Heart right ventricle (tissue), 16 donors: ENCODE measurements around the gene CUTA. TPM values are rescaled to one million over a fixed set of nuclear protein-coding genes. Genes with fewer than 3 reads are reported as not detected.

ENCODE experiments used
- ATAC-seq, 8 donors: fragments of 200-7000 bp; cut with Tn5 transposase; one replicate each; pipeline ENCODE4 v1.9.1; 2020; ENCODE audit warnings: mild to moderate bottlenecking in 8 of 8, moderate library complexity in 8 of 8, moderate number of reproducible peaks in 1 of 8
- DNase-seq, 2 donors: peaks; one replicate each; pipeline ENCODE4 v3.0.0-alpha.2; 2020
- H3K27ac ChIP-seq, 10 donors: fragments of 200-600 bp; sonication (generic) in 2 of 10; one replicate each; pipeline versions ENCODE4 v1.5.0 to v1.8.0; 2020 to 2022; ENCODE audit warnings: mild to moderate bottlenecking in 3 of 10
- H3K27me3 ChIP-seq, 7 donors: fragments of 200-600 bp; one replicate each; pipeline ENCODE4 v1.8.0; 2021 to 2022; ENCODE audit warnings: mild to moderate bottlenecking in 2 of 7
- H3K36me3 ChIP-seq, 9 donors: fragments of 200-600 bp; sonication (generic) in 1 of 9; one replicate each; pipeline versions ENCODE4 v1.5.0 to v1.8.0; 2020 to 2022; ENCODE audit warnings: mild to moderate bottlenecking in 2 of 9
- H3K4me1 ChIP-seq, 9 donors: fragments of 200-600 bp; sonication (generic) in 1 of 9; one replicate each; pipeline versions ENCODE4 v1.5.0 to v1.8.0; 2020 to 2022; ENCODE audit warnings: mild to moderate bottlenecking in 4 of 9
- H3K4me3 ChIP-seq, 10 donors: fragments of 200-600 bp; sonication (generic) in 2 of 10; one replicate each; pipeline versions ENCODE4 v1.5.0 to v1.8.0; 2020 to 2022; ENCODE audit warnings: mild to moderate bottlenecking in 7 of 10, moderate library complexity in 2 of 10
- H3K9me3 ChIP-seq, 11 donors: fragments of 200-600 bp in 10 of 11; sonication (generic) in 2 of 11; one replicate each; pipeline versions ENCODE4 v1.5.0 to v1.8.0; 2013 to 2022; ENCODE audit warnings: mild to moderate bottlenecking in 2 of 11, control low read depth in 1 of 11, moderate library complexity in 1 of 11
- WGBS, 2 donors: extraction: QIAGEN DNeasy Blood & Tissue Kit; methylation state at CpG; one replicate each; pipeline ENCODE4 v1.1.7; 2013; ENCODE audit warnings: inconsistent platforms in 1 of 2; 5-methylcytosine and 5-hydroxymethylcytosine counted together
- intact Hi-C, 10 donors: fragments of 100-400 bp; cut with DNase I; formaldehyde crosslinking; loops; one replicate each; pipeline versions ENCODE4 v1.11.1 to v1.14.2; 2022
- long read RNA-seq, 3 donors: library from polyadenylated mRNA; unstranded; transcript quantifications; one replicate each; pipeline ENCODE4 v2.0.0, GENCODE V29; 2020 to 2021
- polyA plus RNA-seq, 2 donors: library from polyadenylated mRNA; stranded (reverse); fragments of 200-250 nt; gene quantifications; one replicate each; pipeline ENCODE4 v1.2.3, GENCODE V29; 2013
- total RNA-seq, 10 donors: library from RNA; stranded (reverse); fragmentation: NEBNext Ultra II Directional in 3 of 10; extraction: Animal tissue kit (Norgen Biotek cat#: 25700) in 3 of 10; gene quantifications; one replicate each; pipeline versions ENCODE4 v1.2.1 to v1.2.4, GENCODE V29; 2021 to 2023
- TF ChIP-seq, protein P1 (sequence below), 9 donors: fragments of 200-600 bp; sonication (generic) in 2 of 9; IDR thresholded peaks; one replicate each; pipeline versions ENCODE4 v1.5.0 to v1.8.0; 2021 to 2022; ENCODE audit warnings: antibody characterized with exemption in 9 of 9, mild to moderate bottlenecking in 5 of 9, moderate library complexity in 1 of 9
- donor health status: Arrhythmogenic right ventricular cardiomyopathy.
- donor health status: ischemic (EF 13 %, LVEDD 7.1; RV severe dilation, severe dysfunction).
- donor health status: healthy with polysubstance abuse.
- donor health status: DM: no; HTN: yes; CAD: no.
- donor health status: DM: no; HTN: no; CAD: no.
- donor health status: ischemic (EF 25% LVEDD 6.9; RV normal size, moderate dysfunction).
- donor health status: ischemic (EF 25% LVEDD 5.7; RV mildly dilated, moderate dysfunction).
- donor health status: healthy.
- donor health status: DM: yes; HTN: yes; CAD: no.
- donor health status: Ischemic cardiomyopathy.
- donor health status: ischemic (EF 35%, LVEDD 5.7; RV mildly dilated, moderate dysfunction).
- donor health status: nonischemic (EF 11% LVEDD 7.7; RV severe dilation, severe dysfunction).
- donor health status: DM: yes; HTN: yes; CAD: no.
- donor health status: PGD.
- donor health status: ischemic (EF 29% LVEDD 5.4; RV normal size, mild dysfunction).
- donor health status: nonischemic (EF 23%, LVEDD 6.1; RV moderate dilation, normal function).

The CUTA gene, protein sequence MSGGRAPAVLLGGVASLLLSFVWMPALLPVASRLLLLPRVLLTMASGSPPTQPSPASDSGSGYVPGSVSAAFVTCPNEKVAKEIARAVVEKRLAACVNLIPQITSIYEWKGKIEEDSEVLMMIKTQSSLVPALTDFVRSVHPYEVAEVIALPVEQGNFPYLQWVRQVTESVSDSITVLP
- total RNA-seq (100 to 1,000 TPM in 9 of 10 donors, 10 to 100 TPM in 1; 99.8 to 132 (median 114) TPM), polyA plus RNA-seq (100 to 1,000 TPM in 1 of 2 donors, 10 to 100 TPM in 1; 94.7 to 161 TPM)
- long read RNA-seq, donor 1, transcript CUTA-203 (6 exons, 937 nt), result minor isoform, 10 of 54 reads
- long read RNA-seq, donor 1, transcript CUTA-205 (5 exons, 1,054 nt), result minor isoform, 18 of 54 reads
- long read RNA-seq, donor 1, transcript CUTA-210 (6 exons, 769 nt), result major isoform, 21 of 54 reads
- long read RNA-seq, donor 1, partial matches to known transcripts, result 0 of 54 reads
- long read RNA-seq, donor 1, other reads (novel, unspliced or antisense), result 1 of 54 reads
- long read RNA-seq, donor 2, transcript CUTA-210 (6 exons, 769 nt), result major isoform, 24 of 72 reads
- long read RNA-seq, donor 2, transcript CUTA-214 (6 exons, 661 nt), result minor isoform, 9 of 72 reads
- long read RNA-seq, donor 2, transcript CUTA-203 (6 exons, 937 nt), result minor isoform, 12 of 72 reads
- long read RNA-seq, donor 2, transcript CUTA-205 (5 exons, 1,054 nt), result minor isoform, 23 of 72 reads
- long read RNA-seq, donor 2, partial matches to known transcripts, result 0 of 72 reads
- long read RNA-seq, donor 2, other reads (novel, unspliced or antisense), result 4 of 72 reads
- long read RNA-seq, donor 3, transcript CUTA-205 (5 exons, 1,054 nt), result major isoform, 10 of 22 reads
- long read RNA-seq, donor 3, transcript CUTA-210 (6 exons, 769 nt), result minor isoform, 8 of 22 reads
- long read RNA-seq, donor 3, partial matches to known transcripts, result 0 of 22 reads
- long read RNA-seq, donor 3, other reads (novel, unspliced or antisense), result 0 of 22 reads

DNA sequence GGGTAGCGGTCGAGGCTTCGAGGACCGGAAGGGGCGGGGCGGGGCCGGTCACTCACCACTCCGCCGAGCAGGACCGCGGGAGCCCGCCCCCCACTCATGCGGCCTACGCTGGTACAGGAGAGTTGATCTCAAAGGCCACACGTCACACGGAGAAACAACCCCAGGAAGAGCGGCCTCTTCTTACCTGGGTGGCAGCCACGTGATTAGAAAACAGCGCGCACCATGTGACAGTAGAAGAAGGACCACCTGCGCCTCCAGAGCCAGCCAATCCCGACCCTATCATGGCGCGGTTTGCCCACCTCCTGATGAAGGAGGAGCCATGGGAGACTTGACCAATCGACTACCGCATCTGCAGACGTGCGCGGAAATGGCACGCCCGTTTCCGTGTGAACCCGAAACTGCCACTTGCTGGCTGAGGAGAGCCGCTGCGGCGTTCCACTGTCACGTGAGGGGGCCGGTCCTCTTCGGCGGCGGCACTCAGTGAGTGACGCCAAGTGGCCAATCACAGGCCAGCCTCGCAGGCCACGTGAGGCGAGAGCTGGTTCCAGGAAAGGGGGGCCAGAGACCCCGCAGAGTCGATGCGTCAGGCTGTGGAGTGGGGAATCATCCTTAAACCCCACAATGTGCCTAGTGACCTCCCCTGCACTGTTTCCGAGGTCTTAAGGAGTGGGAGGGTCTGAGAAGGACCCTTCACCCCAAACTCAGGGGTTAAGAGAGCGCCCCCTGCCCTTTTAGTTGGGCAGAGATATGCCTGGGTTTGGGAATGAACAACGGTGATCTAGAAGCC lies at the start of gene CUTA:
Gene CUTA, minus strand, starts transcription at position 205 of the 787 bp plus-strand sequence. Its CDS starts 107 bp downstream, at position 98.
- Histone ChIP-seq H3K27me3 (no peaks in the 10 kb centered on the region), H3K4me1 (peaks cover 16 to 48% (median 41%) of the 10 kb centered on the region in 9 donors), H3K27ac (peak within 1 kb of the TSS; percentile 59 to 94 (median 90)), H3K36me3 (peaks cover 0 to 40% (median 18%) of the 10 kb centered on the region in 9 donors), H3K4me3 (peak within 1 kb of the TSS; percentile 40 to 80 (median 70)), H3K9me3 (no peaks in the 10 kb centered on the region)
- intact Hi-C loops, result loop anchor here in 3 of 10 donors (1.0 to 10.0 kb wide), 3 partner anchors 8 to 1753 kb away; partner anchors contain the start of genes TAPBP (in 2 of the 3), ZBTB22 (in 2 of the 3), C6orf47 (in 1 of the 3) and CSNK2B (in 1 of the 3)
- TF ChIP-seq, protein P1, sequence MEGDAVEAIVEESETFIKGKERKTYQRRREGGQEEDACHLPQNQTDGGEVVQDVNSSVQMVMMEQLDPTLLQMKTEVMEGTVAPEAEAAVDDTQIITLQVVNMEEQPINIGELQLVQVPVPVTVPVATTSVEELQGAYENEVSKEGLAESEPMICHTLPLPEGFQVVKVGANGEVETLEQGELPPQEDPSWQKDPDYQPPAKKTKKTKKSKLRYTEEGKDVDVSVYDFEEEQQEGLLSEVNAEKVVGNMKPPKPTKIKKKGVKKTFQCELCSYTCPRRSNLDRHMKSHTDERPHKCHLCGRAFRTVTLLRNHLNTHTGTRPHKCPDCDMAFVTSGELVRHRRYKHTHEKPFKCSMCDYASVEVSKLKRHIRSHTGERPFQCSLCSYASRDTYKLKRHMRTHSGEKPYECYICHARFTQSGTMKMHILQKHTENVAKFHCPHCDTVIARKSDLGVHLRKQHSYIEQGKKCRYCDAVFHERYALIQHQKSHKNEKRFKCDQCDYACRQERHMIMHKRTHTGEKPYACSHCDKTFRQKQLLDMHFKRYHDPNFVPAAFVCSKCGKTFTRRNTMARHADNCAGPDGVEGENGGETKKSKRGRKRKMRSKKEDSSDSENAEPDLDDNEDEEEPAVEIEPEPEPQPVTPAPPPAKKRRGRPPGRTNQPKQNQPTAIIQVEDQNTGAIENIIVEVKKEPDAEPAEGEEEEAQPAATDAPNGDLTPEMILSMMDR (IDR thresholded peaks at IDR 0.05), result peak in 8 of 9 donors; percentile 29 to 69 (median 46)
- peak; percentile 94 to 98 (median 96) for ATAC-seq
- DNase-seq, result peak; percentile 99
- 0% methylated on average over 51 of the region's 51 CpGs for WGBS, 2 donors

DNA sequence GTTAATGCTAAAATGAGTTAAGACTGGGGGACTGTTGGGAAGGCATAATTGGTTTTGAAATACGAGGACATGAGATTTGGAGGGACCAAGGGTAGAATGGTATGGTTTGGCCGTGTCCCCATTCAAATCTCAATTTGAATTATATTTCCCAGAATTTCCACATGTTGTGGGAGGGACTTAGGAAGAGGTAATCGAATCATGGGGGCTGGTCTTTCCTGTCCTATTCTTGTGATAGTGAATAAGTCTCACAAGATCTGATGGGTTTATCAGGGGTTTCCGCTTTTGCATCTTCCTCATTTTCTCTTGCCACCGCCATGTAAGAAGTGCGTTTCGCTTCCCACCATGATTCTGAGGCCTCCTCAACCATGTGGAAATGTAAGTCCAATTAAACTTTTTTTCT lies 49.2 kb upstream of the CUTA start:
- Histone ChIP-seq H3K27ac (no peak overlapping the region), H3K27me3 (no peaks in the 10 kb centered on the region), H3K4me1 (no peaks in the 10 kb centered on the region), H3K36me3 (no peaks in the 10 kb centered on the region), H3K4me3 (no peak overlapping the region), H3K9me3 (no peaks in the 10 kb centered on the region)
- intact Hi-C loops, result no loop called here
- no peak for ATAC-seq
- 75 to 90% methylated on average over 7 of the region's 7 CpGs for whole genome bisulfite sequencing, 2 donors
- DNase-seq, result no peak
- TF ChIP-seq, protein P1 (IDR thresholded peaks at IDR 0.05), result no peak

DNA sequence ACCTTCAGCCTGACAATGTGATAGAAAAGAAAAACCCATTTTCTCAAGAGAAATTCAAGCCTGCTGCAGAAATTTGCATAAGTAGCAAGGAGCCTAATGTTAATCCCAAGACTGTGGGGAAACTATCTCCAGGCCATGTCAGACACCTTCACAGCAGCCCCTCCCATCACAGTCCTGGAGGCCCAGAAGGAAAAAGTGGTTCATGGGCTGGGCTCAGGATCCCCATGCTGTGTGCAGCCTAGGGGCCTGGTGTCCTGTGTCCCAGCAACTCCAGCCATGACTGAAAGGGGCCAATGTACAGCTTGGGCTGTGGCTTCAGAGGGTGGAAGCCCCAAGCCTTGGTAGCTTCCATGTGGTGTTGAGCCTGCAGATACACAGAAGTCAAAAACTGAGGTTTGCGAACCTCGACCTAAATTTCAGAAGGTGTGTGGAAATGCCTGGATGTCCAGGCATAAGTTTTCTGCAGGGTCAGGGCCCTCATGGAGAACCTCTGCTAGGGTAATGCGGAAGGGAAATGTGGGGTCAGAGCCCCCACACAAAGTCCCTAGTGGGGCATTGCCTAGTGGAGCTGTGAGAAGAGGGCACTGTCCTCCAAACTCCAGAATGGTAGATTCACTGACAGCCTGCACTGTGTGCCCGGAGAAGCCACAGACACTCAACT lies 48.3 kb upstream of the CUTA start:
- no peaks in the 10 kb centered on the region for H3K9me3 ChIP-seq
- H3K4me1 ChIP-seq, result no peaks in the 10 kb centered on the region
- ATAC-seq, result no peak
- no peak overlapping the region for H3K4me3 ChIP-seq
- H3K27me3 ChIP-seq, result no peaks in the 10 kb centered on the region
- 90 to 93% methylated on average over 4 of the region's 4 CpGs for WGBS, 2 donors
- H3K27ac ChIP-seq, result no peak overlapping the region
- DNase-seq, result no peak
- TF ChIP-seq, protein P1 (IDR thresholded peaks at IDR 0.05), result no peak
- no peaks in the 10 kb centered on the region for H3K36me3 ChIP-seq
- intact Hi-C loops, result no loop called here
